ENCODE data around the gene STAMBP. TPM values are rescaled to one million over a fixed set of nuclear protein-coding genes. Genes with fewer than 3 reads are reported as not detected.

The STAMBP gene
- polyA plus RNA-seq, 3 donors, result 26.0 to 40.8 (median 40.7) TPM

DNA sequence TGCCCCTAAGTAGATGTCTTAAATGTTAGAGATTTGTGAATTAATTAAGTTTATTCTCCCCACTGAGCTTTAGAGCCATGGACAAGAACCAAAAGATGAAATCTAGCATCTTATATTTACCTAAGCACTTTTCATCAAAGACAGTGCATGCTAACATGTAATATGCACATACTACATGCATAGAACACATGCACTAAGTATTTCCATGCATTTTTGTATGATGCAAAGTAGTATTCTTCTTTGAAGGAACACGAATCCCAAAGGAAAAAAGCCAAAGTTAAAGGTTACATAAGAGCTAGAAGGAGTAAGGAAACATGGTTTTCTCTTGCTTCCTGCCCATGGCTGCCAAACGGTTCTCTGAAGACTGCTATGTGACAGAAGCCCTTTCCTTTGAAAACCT is 15.3 kb downstream of the STAMBP start:
- H3K4me2 ChIP-seq (replicated peaks; ENCODE audit: extremely low read depth, low read length, poor library complexity, severe bottlenecking), result no peak overlapping the region
- no CpG with 5 or more reads among the region's 2 CpGs for whole genome bisulfite sequencing (ENCODE audit: insufficient coverage)
- peaks cover 26 to 66% of the 10 kb centered on the region in 2 donors for H3K36me3 Mint-ChIP-seq
- H3K27me3 Mint-ChIP-seq (ENCODE audit: low read depth in 3 of 3), result no peaks in the 10 kb centered on the region
- DNase-seq, result no peak
- peaks cover 60 to 84% of the 10 kb centered on the region in 2 donors for H3K36me3 ChIP-seq (replicated peaks in 1 of 2; ENCODE audit: control insufficient read depth in 1 of 2, insufficient read depth in 2 of 2, low read length in 2 of 2)
- peaks cover under 1% of the 10 kb centered on the region for H3K4me1 Mint-ChIP-seq
- H4K20me1 ChIP-seq (ENCODE audit: insufficient read depth, low read length), result peaks cover 23% of the 10 kb centered on the region
- H3K4me1 ChIP-seq (ENCODE audit: control insufficient read depth in 1 of 2, insufficient read depth in 2 of 2, low read length in 2 of 2), result peaks cover 0 to 2% of the 10 kb centered on the region in 2 donors
- H3K79me2 ChIP-seq (ENCODE audit: insufficient read depth, low read length), result peaks cover 24% of the 10 kb centered on the region
- H3K27ac ChIP-seq (ENCODE audit: low read depth in 1 of 2, low read length in 2 of 2), result no peak overlapping the region
- no peaks in the 10 kb centered on the region for H3K27me3 ChIP-seq (ENCODE audit: control insufficient read depth in 2 of 2, insufficient read depth in 2 of 2, low read length in 2 of 2)
- no peaks in the 10 kb centered on the region for H3K9me3 ChIP-seq (replicated peaks in 1 of 2; ENCODE audit: control insufficient read depth in 1 of 2, insufficient read depth in 1 of 2, low read length in 2 of 2)
- H3K4me3 ChIP-seq (replicated peaks in 1 of 3; ENCODE audit: low read depth in 2 of 3, low read length in 3 of 3), result no peak overlapping the region
- H2AFZ ChIP-seq (ENCODE audit: insufficient read depth, low read depth, low read length, poor library complexity, severe bottlenecking), result no peak overlapping the region
- no peak overlapping the region for H3K4me3 Mint-ChIP-seq
- H3K27ac Mint-ChIP-seq, result no peak overlapping the region
- TF ChIP-seq, protein P1, sequence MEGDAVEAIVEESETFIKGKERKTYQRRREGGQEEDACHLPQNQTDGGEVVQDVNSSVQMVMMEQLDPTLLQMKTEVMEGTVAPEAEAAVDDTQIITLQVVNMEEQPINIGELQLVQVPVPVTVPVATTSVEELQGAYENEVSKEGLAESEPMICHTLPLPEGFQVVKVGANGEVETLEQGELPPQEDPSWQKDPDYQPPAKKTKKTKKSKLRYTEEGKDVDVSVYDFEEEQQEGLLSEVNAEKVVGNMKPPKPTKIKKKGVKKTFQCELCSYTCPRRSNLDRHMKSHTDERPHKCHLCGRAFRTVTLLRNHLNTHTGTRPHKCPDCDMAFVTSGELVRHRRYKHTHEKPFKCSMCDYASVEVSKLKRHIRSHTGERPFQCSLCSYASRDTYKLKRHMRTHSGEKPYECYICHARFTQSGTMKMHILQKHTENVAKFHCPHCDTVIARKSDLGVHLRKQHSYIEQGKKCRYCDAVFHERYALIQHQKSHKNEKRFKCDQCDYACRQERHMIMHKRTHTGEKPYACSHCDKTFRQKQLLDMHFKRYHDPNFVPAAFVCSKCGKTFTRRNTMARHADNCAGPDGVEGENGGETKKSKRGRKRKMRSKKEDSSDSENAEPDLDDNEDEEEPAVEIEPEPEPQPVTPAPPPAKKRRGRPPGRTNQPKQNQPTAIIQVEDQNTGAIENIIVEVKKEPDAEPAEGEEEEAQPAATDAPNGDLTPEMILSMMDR (IDR thresholded peaks at IDR 0.05), result no peak
- intact Hi-C loops (cut with micrococcal nuclease), result no loop called here
- H3K9ac ChIP-seq (ENCODE audit: insufficient read depth, low read length, poor library complexity, severe bottlenecking), result no peak overlapping the region
- H3K9me3 Mint-ChIP-seq, result no peaks in the 10 kb centered on the region

DNA sequence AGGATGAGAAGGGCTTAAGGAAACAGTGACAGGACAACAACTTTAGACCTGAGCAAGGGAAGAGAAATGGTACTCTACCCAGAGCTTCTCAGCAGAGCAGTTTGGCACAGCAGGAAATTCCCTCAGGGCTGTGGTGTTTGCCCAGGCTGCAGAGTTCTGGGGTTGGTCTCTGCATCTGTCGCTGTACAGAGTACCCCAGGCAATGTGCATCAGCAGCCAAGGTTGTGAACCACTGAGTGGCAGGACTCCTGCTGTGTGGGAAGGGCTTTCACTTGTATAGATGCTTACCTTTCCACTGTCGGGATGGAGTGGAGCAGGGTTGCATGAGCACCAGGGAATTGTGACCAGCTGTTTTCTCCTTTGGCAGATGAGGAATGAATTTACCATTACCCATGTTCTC is 21.2 kb downstream of the STAMBP start:
- peaks cover 0 to 1% (median 0%) of the 10 kb centered on the region in 3 donors for H3K27me3 Mint-ChIP-seq (ENCODE audit: low read depth in 3 of 3)
- no peak overlapping the region for H2AFZ ChIP-seq (ENCODE audit: insufficient read depth, low read depth, low read length, poor library complexity, severe bottlenecking)
- no peak overlapping the region for H3K4me3 ChIP-seq (replicated peaks in 1 of 3; ENCODE audit: low read depth in 2 of 3, low read length in 3 of 3)
- intact Hi-C loops (cut with micrococcal nuclease), result no loop called here
- peaks cover 84 to 100% of the 10 kb centered on the region in 2 donors for H3K36me3 ChIP-seq (replicated peaks in 1 of 2; ENCODE audit: control insufficient read depth in 1 of 2, insufficient read depth in 2 of 2, low read length in 2 of 2)
- no peak overlapping the region for H3K27ac ChIP-seq (ENCODE audit: low read depth in 1 of 2, low read length in 2 of 2)
- no peaks in the 10 kb centered on the region for H3K4me1 ChIP-seq (ENCODE audit: control insufficient read depth in 1 of 2, insufficient read depth in 2 of 2, low read length in 2 of 2)
- H3K9me3 Mint-ChIP-seq, result no peaks in the 10 kb centered on the region
- no peak for DNase-seq
- H3K4me2 ChIP-seq (replicated peaks; ENCODE audit: extremely low read depth, low read length, poor library complexity, severe bottlenecking), result no peak overlapping the region
- peaks cover 0 to 65% of the 10 kb centered on the region in 2 donors for H3K36me3 Mint-ChIP-seq
- H4K20me1 ChIP-seq (ENCODE audit: insufficient read depth, low read length), result peaks cover 3% of the 10 kb centered on the region
- H3K9me3 ChIP-seq (replicated peaks in 1 of 2; ENCODE audit: control insufficient read depth in 1 of 2, insufficient read depth in 1 of 2, low read length in 2 of 2), result no peaks in the 10 kb centered on the region
- peak overlapping the region in 1 of 7 donors; percentile 17 for H3K27ac Mint-ChIP-seq
- H3K4me3 Mint-ChIP-seq, result no peak overlapping the region
- TF ChIP-seq, protein P1 (IDR thresholded peaks at IDR 0.05), result no peak
- H3K27me3 ChIP-seq (ENCODE audit: control insufficient read depth in 2 of 2, insufficient read depth in 2 of 2, low read length in 2 of 2), result no peaks in the 10 kb centered on the region
- H3K9ac ChIP-seq (ENCODE audit: insufficient read depth, low read length, poor library complexity, severe bottlenecking), result no peak overlapping the region
- no peaks in the 10 kb centered on the region for H3K79me2 ChIP-seq (ENCODE audit: insufficient read depth, low read length)
- no peaks in the 10 kb centered on the region for H3K4me1 Mint-ChIP-seq
- 100% methylated on average over 1 of the region's 2 CpGs for WGBS (ENCODE audit: insufficient coverage)
